Activated T-cell treated with anti-CD3 and anti-CD28 coated beads, Interleukin-2, amount 50 U/mL, for 24 hours (primary cell): ENCODE data around the gene KDM3B.
A peak's percentile ranks its signal among the peaks of the same experiment; 100 is the strongest.
"Not testable (repeated sequence)": the region's sequence is repeated elsewhere in the genome, so short reads cannot be mapped to it uniquely, and the experiment has no call there.

Experiments
- DNase-seq: peaks from one replicate; pipeline ENCODE4 v3.0.0-alpha.2; 2020
- H3K27ac Mint-ChIP-seq: 2 replicates; pipeline ENCODE4 v1.8.0; 2020; ENCODE audit warnings: mild to moderate bottlenecking, mixed read lengths
- H3K27me3 Mint-ChIP-seq: 2 replicates; pipeline ENCODE4 v1.8.0; 2020; ENCODE audit warnings: mixed read lengths
- H3K36me3 Mint-ChIP-seq: 2 replicates; pipeline ENCODE4 v1.8.0; 2020; ENCODE audit warnings: low read depth, mixed read lengths
- H3K4me1 Mint-ChIP-seq: 2 replicates; pipeline ENCODE4 v1.8.0; 2020; ENCODE audit warnings: low read depth, mixed read lengths
- H3K4me3 Mint-ChIP-seq: 2 replicates; pipeline ENCODE4 v1.8.0; 2020; ENCODE audit warnings: mild to moderate bottlenecking, moderate library complexity, mixed read lengths
- H3K9me3 Mint-ChIP-seq: 2 replicates; pipeline ENCODE4 v1.8.0; 2020; ENCODE audit warnings: mixed read lengths

Gene KDM3B

GRCh38 chr5:138359621-138360020, 7.1 kb downstream of the KDM3B start:
- no peaks in the 10 kb centered on the region for H3K9me3 Mint-ChIP-seq
- no peaks in the 10 kb centered on the region for H3K27me3 Mint-ChIP-seq
- H3K27ac Mint-ChIP-seq: peak overlapping the region; percentile 16
- H3K4me1 Mint-ChIP-seq: peaks cover 48% of the 10 kb centered on the region
- no peak overlapping the region for H3K4me3 Mint-ChIP-seq
- peaks cover 10% of the 10 kb centered on the region for H3K36me3 Mint-ChIP-seq
- no peak for DNase-seq

GRCh38 chr5:138360941-138361452, 8.5 kb downstream of the KDM3B start:
- Mint-ChIP-seq H3K4me1 (peaks cover 39% of the 10 kb centered on the region), H3K4me3 (no peak overlapping the region), H3K9me3 (no peaks in the 10 kb centered on the region), H3K27me3 (no peaks in the 10 kb centered on the region), H3K27ac (peak overlapping the region; percentile 73), H3K36me3 (peaks cover 10% of the 10 kb centered on the region)
- no peak for DNase-seq

- Mint-ChIP-seq H3K27me3 (no peaks in the 10 kb centered on the region), H3K4me1 (peaks cover 56% of the 10 kb centered on the region), H3K4me3 (no peak overlapping the region)
These were observed 12.1 kb downstream of the KDM3B start for GRCh38 chr5:138364576-138364975.

GRCh38 chr5:138366632-138367382, 14.3 kb downstream of the KDM3B start:
- H3K9me3 Mint-ChIP-seq: no peaks in the 10 kb centered on the region
- H3K27me3 Mint-ChIP-seq: no peaks in the 10 kb centered on the region
- peaks cover 45% of the 10 kb centered on the region for H3K4me1 Mint-ChIP-seq
- DNase-seq: no peak
- peaks cover 4% of the 10 kb centered on the region for H3K36me3 Mint-ChIP-seq
- no peak overlapping the region for H3K4me3 Mint-ChIP-seq
- H3K27ac Mint-ChIP-seq: no peak overlapping the region

More at GRCh38 chr5:138364576-138364975, 12.1 kb downstream of the KDM3B start:
- no peaks in the 10 kb centered on the region for H3K9me3 Mint-ChIP-seq
- DNase-seq: no peak
- H3K36me3 Mint-ChIP-seq: peaks cover 6% of the 10 kb centered on the region
- H3K27ac Mint-ChIP-seq: no peak overlapping the region

GRCh38 chr5:138369261-138369660, 16.8 kb downstream of the KDM3B start:
- Mint-ChIP-seq H3K4me3 (no peak overlapping the region), H3K27ac (peak overlapping the region; percentile 24), H3K4me1 (peaks cover 50% of the 10 kb centered on the region), H3K36me3 (peaks cover 20% of the 10 kb centered on the region), H3K9me3 (no peaks in the 10 kb centered on the region), H3K27me3 (no peaks in the 10 kb centered on the region)
- no peak for DNase-seq

- Mint-ChIP-seq H3K4me3 (no peak overlapping the region), H3K27ac (peak overlapping the region; percentile 24), H3K4me1 (peaks cover 46% of the 10 kb centered on the region), H3K27me3 (no peaks in the 10 kb centered on the region), H3K36me3 (peaks cover 24% of the 10 kb centered on the region), H3K9me3 (no peaks in the 10 kb centered on the region)
- DNase-seq: no peak
These were observed 17.2 kb downstream of the KDM3B start for GRCh38 chr5:138369706-138370105.

GRCh38 chr5:138370537-138370936, 18.1 kb downstream of the KDM3B start:
- Mint-ChIP-seq H3K27ac (no peak overlapping the region), H3K36me3 (peaks cover 30% of the 10 kb centered on the region), H3K4me1 (peaks cover 43% of the 10 kb centered on the region), H3K4me3 (no peak overlapping the region), H3K27me3 (no peaks in the 10 kb centered on the region), H3K9me3 (no peaks in the 10 kb centered on the region)
- no peak for DNase-seq

GRCh38 chr5:138371454-138371853, 19.0 kb downstream of the KDM3B start:
- Mint-ChIP-seq H3K9me3 (no peaks in the 10 kb centered on the region), H3K27ac (peak overlapping the region; percentile 44), H3K36me3 (peaks cover 36% of the 10 kb centered on the region), H3K4me1 (peaks cover 38% of the 10 kb centered on the region), H3K27me3 (no peaks in the 10 kb centered on the region), H3K4me3 (no peak overlapping the region)
- DNase-seq: no peak

GRCh38 chr5:138372225-138372624, 19.7 kb downstream of the KDM3B start:
- no peak for DNase-seq
- Mint-ChIP-seq H3K27me3 (no peaks in the 10 kb centered on the region), H3K27ac (peak overlapping the region; percentile 41), H3K9me3 (no peaks in the 10 kb centered on the region), H3K4me3 (no peak overlapping the region), H3K4me1 (peaks cover 30% of the 10 kb centered on the region), H3K36me3 (peaks cover 43% of the 10 kb centered on the region)

- peak overlapping the region; percentile 41 for H3K27ac Mint-ChIP-seq
- H3K9me3 Mint-ChIP-seq: no peaks in the 10 kb centered on the region
- no peak overlapping the region for H3K4me3 Mint-ChIP-seq
- peaks cover 30% of the 10 kb centered on the region for H3K4me1 Mint-ChIP-seq
- no peaks in the 10 kb centered on the region for H3K27me3 Mint-ChIP-seq
- DNase-seq: no peak
- H3K36me3 Mint-ChIP-seq: peaks cover 47% of the 10 kb centered on the region
These were observed 20.2 kb downstream of the KDM3B start for GRCh38 chr5:138372653-138373052.

- H3K36me3 Mint-ChIP-seq: peaks cover 78% of the 10 kb centered on the region
These were observed 29.9 kb downstream of the KDM3B start for GRCh38 chr5:138382347-138382746.

GRCh38 chr5:138385660-138386059, 33.2 kb downstream of the KDM3B start:
- no peak overlapping the region for H3K4me3 Mint-ChIP-seq
- peaks cover 66% of the 10 kb centered on the region for H3K36me3 Mint-ChIP-seq
- H3K4me1 Mint-ChIP-seq: no peaks in the 10 kb centered on the region
- H3K27ac Mint-ChIP-seq: no peak overlapping the region
- H3K9me3 Mint-ChIP-seq: no peaks in the 10 kb centered on the region
- no peaks in the 10 kb centered on the region for H3K27me3 Mint-ChIP-seq
- DNase-seq: no peak

More at GRCh38 chr5:138382347-138382746, 29.9 kb downstream of the KDM3B start:
- no peak overlapping the region for H3K4me3 Mint-ChIP-seq
- H3K27me3 Mint-ChIP-seq: no peaks in the 10 kb centered on the region
- H3K27ac Mint-ChIP-seq: no peak overlapping the region
- H3K9me3 Mint-ChIP-seq: no peaks in the 10 kb centered on the region
- H3K4me1 Mint-ChIP-seq: no peaks in the 10 kb centered on the region
- no peak for DNase-seq

GRCh38 chr5:138386290-138386689, 33.8 kb downstream of the KDM3B start:
- Mint-ChIP-seq H3K4me3 (no peak overlapping the region), H3K27ac (no peak overlapping the region), H3K36me3 (peaks cover 67% of the 10 kb centered on the region), H3K27me3 (no peaks in the 10 kb centered on the region), H3K4me1 (no peaks in the 10 kb centered on the region), H3K9me3 (no peaks in the 10 kb centered on the region)
- DNase-seq: no peak

- H3K36me3 Mint-ChIP-seq: peaks cover 71% of the 10 kb centered on the region
- H3K4me3 Mint-ChIP-seq: no peak overlapping the region
- no peaks in the 10 kb centered on the region for H3K4me1 Mint-ChIP-seq
- no peaks in the 10 kb centered on the region for H3K27me3 Mint-ChIP-seq
- DNase-seq: no peak
- H3K9me3 Mint-ChIP-seq: no peaks in the 10 kb centered on the region
- no peak overlapping the region for H3K27ac Mint-ChIP-seq
These were observed 36.8 kb downstream of the KDM3B start for GRCh38 chr5:138389332-138389731.

GRCh38 chr5:138389911-138390310, 37.4 kb downstream of the KDM3B start:
- not testable (repeated sequence) for H3K9me3 Mint-ChIP-seq, H3K4me3 Mint-ChIP-seq, H3K27me3 Mint-ChIP-seq, H3K4me1 Mint-ChIP-seq, DNase-seq
- Mint-ChIP-seq H3K27ac (peak overlapping the region; percentile 34), H3K36me3 (peaks cover 77% of the 10 kb centered on the region)
